Stimulated activated CD8-positive, alpha-beta memory T cell treated with anti-CD3 and anti-CD28 coated beads, Interleukin-7, amount 100 ng/mL, for 48 hours (primary cell): Measurements from ENCODE around the gene SNRNP27.
"Not testable (repeated sequence)": the region's sequence is repeated elsewhere in the genome, so short reads cannot be mapped to it uniquely, and the experiment has no call there.

Experiments
- DNase-seq, 2 donors: peaks; one replicate each; pipeline ENCODE4 v3.0.0-alpha.2; 2020; ENCODE audit warnings: low read depth in 1 of 2; ENCODE audit errors: extremely low read depth in 1 of 2

SNRNP27 gene

DNA sequence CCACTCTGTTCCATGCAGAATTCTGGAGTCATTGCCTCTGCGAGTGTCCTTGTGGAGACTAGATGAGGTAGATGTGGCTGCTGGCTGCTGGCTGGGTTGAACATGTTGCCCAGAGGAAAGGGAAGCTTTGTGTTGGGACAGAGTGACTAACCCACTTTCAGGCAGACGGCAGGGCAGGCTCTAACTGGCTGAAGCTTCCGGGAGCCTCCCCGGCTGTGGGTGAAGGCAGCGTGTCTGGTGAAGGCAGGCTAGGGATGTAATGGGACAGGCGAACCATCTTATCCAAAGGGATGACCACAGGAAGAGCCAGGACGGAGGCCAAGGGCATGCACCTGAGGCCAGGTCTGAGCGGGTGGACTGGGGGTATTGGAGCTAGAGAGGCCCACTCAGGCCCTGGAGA lies 51.7 kb downstream of the SNRNP27 start:
- DNase-seq: no peak

DNA sequence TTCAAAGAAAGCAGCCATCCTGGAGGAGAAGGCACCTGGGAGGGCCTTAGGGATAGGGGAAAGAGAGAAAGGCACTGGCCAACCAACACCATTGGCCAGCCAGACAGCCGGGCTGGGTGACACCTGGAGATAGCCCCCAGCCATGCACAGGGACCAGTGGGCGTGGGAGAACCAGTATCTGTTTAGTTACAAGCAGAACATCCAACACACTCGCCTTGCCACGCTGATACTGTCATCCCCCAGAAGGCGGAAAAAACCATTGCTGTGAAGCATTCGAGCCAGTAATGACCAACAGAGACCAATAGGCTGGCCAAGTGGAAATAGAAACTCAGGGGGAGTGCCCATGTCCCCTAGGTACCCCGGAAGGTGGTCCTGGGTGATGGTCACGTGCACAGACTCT lies 52.2 kb downstream of the SNRNP27 start:
- no peak for DNase-seq

- DNase-seq: peak; percentile 14 to 46
These were observed 52.9 kb downstream of the SNRNP27 start for GRCh38 chr2:69946351-69947324.

GRCh38 chr2:69947325-69947931 lies 53.7 kb downstream of the SNRNP27 start:
- DNase-seq: no peak

GRCh38 chr2:69948032-69948962 lies 54.5 kb downstream of the SNRNP27 start:
- no peak for DNase-seq

- no peak for DNase-seq
These were observed 55.3 kb downstream of the SNRNP27 start for GRCh38 chr2:69948963-69949645.

DNA sequence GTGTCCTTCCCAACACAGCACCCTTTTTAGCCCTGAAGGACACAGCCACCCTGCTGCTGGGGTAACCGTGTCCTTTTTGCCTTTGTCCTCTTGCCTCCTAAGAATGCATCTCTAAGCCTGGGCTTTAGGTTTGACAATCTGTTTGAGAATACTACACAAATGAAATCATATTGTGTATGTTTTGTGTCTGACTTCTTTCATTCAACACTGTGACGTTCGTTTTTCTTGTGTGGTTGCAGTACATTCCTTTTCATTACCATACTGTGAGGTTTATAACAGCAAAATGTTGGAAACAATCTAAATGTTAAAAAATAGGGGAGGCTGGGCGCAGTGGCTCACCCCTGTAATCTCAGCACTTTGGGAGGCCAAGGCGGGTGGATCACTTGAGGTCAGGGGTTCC lies 56.5 kb downstream of the SNRNP27 start:
- DNase-seq: no peak

- not testable (repeated sequence) for DNase-seq
These were observed 56.9 kb downstream of the SNRNP27 start for GRCh38 chr2:69950671-69951070.

- DNase-seq: no peak
These were observed 58.8 kb downstream of the SNRNP27 start for GRCh38 chr2:69952336-69953115.

GRCh38 chr2:69954084-69954483 lies 60.3 kb downstream of the SNRNP27 start:
- no peak for DNase-seq
